ENCODE measurements around the gene RFPL2. TPM values are rescaled to one million over a fixed set of nuclear protein-coding genes. Genes with fewer than 3 reads are reported as not detected.

Gene RFPL2
- total RNA-seq = not detected in 2 replicates

DNA sequence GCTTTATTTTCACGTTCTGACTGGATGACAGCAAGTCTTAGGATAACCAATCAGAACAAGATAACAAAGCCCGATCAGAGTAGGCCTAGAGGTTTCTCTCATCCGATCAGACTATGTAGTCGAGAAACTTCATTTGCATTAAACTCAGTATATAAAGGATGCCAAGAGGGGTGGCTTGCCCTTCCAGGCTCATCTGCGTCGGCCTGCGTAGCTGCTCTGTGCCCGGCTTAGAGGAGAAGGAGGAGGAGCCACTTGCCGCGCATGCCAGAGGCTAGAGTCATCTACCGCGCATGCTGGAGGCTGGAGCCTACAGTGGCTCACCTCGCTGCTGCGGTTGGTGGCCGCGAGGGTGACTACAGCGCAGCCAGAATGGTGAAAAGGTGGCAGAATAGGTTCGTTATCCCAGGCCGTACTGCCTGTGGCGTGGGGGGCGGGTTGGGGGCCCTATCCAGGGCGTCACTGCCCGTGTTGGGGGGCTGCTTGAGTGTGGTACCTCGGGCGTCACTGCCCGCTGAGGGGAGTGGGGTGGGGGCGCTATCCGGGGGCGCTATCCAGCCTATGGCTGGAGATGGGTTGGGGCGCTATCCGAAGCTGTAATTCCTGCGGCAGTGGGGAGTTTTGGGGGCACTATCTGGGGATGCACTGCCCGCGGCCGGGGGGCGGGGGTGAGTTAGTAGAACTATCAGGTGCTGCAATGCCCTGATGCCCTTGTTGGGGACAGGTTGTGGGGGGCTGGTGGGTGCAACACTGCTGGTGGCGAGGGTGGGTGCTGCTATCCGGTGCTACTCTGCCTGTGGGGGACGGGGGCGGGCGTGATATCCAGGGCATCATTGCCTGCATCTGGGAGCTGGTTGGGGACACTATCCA lies at the start of gene RFPL2:
Gene RFPL2 (minus strand): TSS at position 218 of the 867 bp plus-strand sequence. CDS start 2,622 bp downstream, outside the sequence.

DNA sequence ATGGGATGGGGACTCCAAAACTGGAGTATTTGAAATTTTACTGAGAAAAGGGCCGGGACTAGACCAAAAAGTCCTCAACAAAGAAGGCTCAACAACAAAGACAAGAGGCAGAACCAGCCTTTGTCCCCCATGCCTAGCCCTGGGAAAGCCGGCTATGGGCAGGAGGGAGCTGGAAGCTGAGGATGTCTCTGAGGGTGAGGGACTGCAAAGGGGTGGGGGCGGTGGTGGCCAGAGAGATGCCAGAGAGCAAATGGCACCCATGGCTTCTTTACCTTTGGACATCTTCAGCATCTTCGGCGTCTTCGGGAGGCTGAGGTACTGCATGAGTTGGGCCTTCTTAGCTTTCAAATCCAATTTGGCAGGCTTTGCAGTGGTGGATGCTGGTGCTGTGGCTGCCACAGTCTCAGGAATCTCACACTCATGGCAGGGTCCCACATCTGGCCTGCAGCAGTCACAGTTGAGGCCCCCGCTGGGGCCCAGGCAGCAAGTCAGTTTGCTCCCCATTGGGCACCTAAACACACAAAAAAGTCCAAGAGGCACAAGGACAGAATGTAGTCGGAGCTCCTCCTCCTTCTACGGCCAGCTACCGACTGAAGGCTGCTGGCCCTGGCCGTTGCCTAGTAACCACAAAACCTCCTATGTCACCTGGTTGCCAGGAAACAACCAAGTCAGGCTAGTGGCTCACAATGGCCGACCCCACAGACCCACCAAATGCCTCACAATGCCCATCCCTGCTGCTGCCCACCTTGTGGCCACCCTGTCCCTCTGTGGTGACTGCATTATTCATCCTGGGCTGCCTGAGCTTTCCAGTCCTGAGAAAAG lies 46.0 kb downstream of the RFPL2 start, which contains the start of gene C22orf42:
Gene C22orf42 (minus strand): TSS at position 592 of the 822 bp plus-strand sequence. CDS start 88 bp downstream, at position 504.

Other genes starting within 250 kb of the RFPL2 start
- not detected in 2 replicates for gene SLC5A1, start 161.8 kb downstream of the RFPL2 start, total RNA-seq
- gene C22orf42, start 45.8 kb downstream of the RFPL2 start, total RNA-seq = not detected in 2 replicates
- gene SLC5A4, start 50.3 kb upstream of the RFPL2 start, total RNA-seq = not detected in 2 replicates
- gene RFPL3, start 152.8 kb upstream of the RFPL2 start, total RNA-seq = not detected in 2 replicates
- 82.0 and 94.5 TPM in 2 replicates for gene RTCB, start 207.2 kb upstream of the RFPL2 start, total RNA-seq